ENCODE data around the gene GLYAT. TPM values are rescaled to one million over a fixed set of nuclear protein-coding genes. Genes with fewer than 3 reads are reported as not detected.

The GLYAT gene
- total RNA-seq (not detected), polyA plus RNA-seq (0.18 TPM)
- long read RNA-seq, donor 1, result 0 reads
- long read RNA-seq, donor 2, result 0 reads
- long read RNA-seq, donor 3, partial matches to known transcripts, result 0 of 1 reads
- long read RNA-seq, donor 3, other reads (novel, unspliced or antisense), result 0 of 1 reads
- long read RNA-seq, donor 4, result 0 reads
- long read RNA-seq, donor 5, transcript GLYAT-202 (6 exons, 1,735 nt), result major isoform, 6 of 6 reads
- long read RNA-seq, donor 5, partial matches to known transcripts, result 0 of 6 reads
- long read RNA-seq, donor 5, other reads (novel, unspliced or antisense), result 0 of 6 reads
- long read RNA-seq, donor 6, result 0 reads
- long read RNA-seq, donor 7, result 0 reads
- long read RNA-seq, donor 8, result 0 reads
- long read RNA-seq, donor 9, result 0 reads
- long read RNA-seq, donor 10, result 0 reads

- 96% methylated on average over 4 of the region's 4 CpGs for WGBS
- peaks cover 0 to 3% of the 10 kb centered on the region in 2 donors for H3K4me1 ChIP-seq (ENCODE audit: control insufficient read depth in 2 of 2, insufficient read depth in 2 of 2, low read length in 2 of 2)
- no peaks in the 10 kb centered on the region for H3K9me3 ChIP-seq (ENCODE audit: control insufficient read depth in 2 of 2, insufficient read depth in 1 of 2, low read length in 1 of 2)
- no peaks in the 10 kb centered on the region for H3K27me3 ChIP-seq (ENCODE audit: control insufficient read depth in 2 of 2, insufficient read depth in 1 of 2, low read length in 1 of 2)
- no peak within 1 kb of the TSS for H3K27ac ChIP-seq (ENCODE audit: low read depth in 1 of 2, low read length in 1 of 2)
- no peak within 1 kb of the TSS for H3K4me3 ChIP-seq (ENCODE audit: low read length in 2 of 2)
- DNase-seq (ENCODE audit: low read depth in 6 of 9, low spot score in 9 of 9), result no peak
- H3K36me3 ChIP-seq (ENCODE audit: control insufficient read depth in 2 of 2, insufficient read depth in 2 of 2, low read length in 1 of 2), result no peaks in the 10 kb centered on the region
These were observed at the start of gene GLYAT for GRCh38 chr11:58731819-58732218. TSS of gene GLYAT (minus strand) at chr11:58731943. CDS start at chr11:58724496, 7,447 bp downstream.

- Histone ChIP-seq H3K27me3 (ENCODE audit: control insufficient read depth in 2 of 2, insufficient read depth in 1 of 2, low read length in 1 of 2) (no peaks in the 10 kb centered on the region), H3K36me3 (ENCODE audit: control insufficient read depth in 2 of 2, insufficient read depth in 2 of 2, low read length in 1 of 2) (no peaks in the 10 kb centered on the region), H3K4me3 (ENCODE audit: low read length in 2 of 2) (no peak overlapping the region), H3K9me3 (ENCODE audit: control insufficient read depth in 2 of 2, insufficient read depth in 1 of 2, low read length in 1 of 2) (no peaks in the 10 kb centered on the region), H3K27ac (ENCODE audit: low read depth in 1 of 2, low read length in 1 of 2) (no peak overlapping the region), H3K4me1 (ENCODE audit: control insufficient read depth in 2 of 2, insufficient read depth in 2 of 2, low read length in 2 of 2) (no peaks in the 10 kb centered on the region)
- no peak for DNase-seq (ENCODE audit: low read depth in 6 of 9, low spot score in 9 of 9)
These were observed 49.6 kb upstream of the GLYAT start for GRCh38 chr11:58781345-58781744.

- Histone ChIP-seq H3K27ac (ENCODE audit: low read depth in 1 of 2, low read length in 1 of 2) (no peak overlapping the region), H3K36me3 (ENCODE audit: control insufficient read depth in 2 of 2, insufficient read depth in 2 of 2, low read length in 1 of 2) (no peaks in the 10 kb centered on the region), H3K4me1 (ENCODE audit: control insufficient read depth in 2 of 2, insufficient read depth in 2 of 2, low read length in 2 of 2) (no peaks in the 10 kb centered on the region), H3K4me3 (ENCODE audit: low read length in 2 of 2) (no peak overlapping the region), H3K27me3 (ENCODE audit: control insufficient read depth in 2 of 2, insufficient read depth in 1 of 2, low read length in 1 of 2) (no peaks in the 10 kb centered on the region), H3K9me3 (ENCODE audit: control insufficient read depth in 2 of 2, insufficient read depth in 1 of 2, low read length in 1 of 2) (no peaks in the 10 kb centered on the region)
- WGBS, result 97% methylated on average over 3 of the region's 3 CpGs
- no peak for DNase-seq (ENCODE audit: low read depth in 6 of 9, low spot score in 9 of 9)
These were observed 48.8 kb upstream of the GLYAT start for GRCh38 chr11:58780578-58780977.

- no peaks in the 10 kb centered on the region for H3K36me3 ChIP-seq (ENCODE audit: control insufficient read depth in 2 of 2, insufficient read depth in 2 of 2, low read length in 1 of 2)
- DNase-seq (ENCODE audit: low read depth in 6 of 9, low spot score in 9 of 9), result no peak
- no peaks in the 10 kb centered on the region for H3K4me1 ChIP-seq (ENCODE audit: control insufficient read depth in 2 of 2, insufficient read depth in 2 of 2, low read length in 2 of 2)
- 83% methylated on average over 12 of the region's 12 CpGs for WGBS
- no peak overlapping the region for H3K27ac ChIP-seq (ENCODE audit: low read depth in 1 of 2, low read length in 1 of 2)
- H3K27me3 ChIP-seq (ENCODE audit: control insufficient read depth in 2 of 2, insufficient read depth in 1 of 2, low read length in 1 of 2), result no peaks in the 10 kb centered on the region
- no peak overlapping the region for H3K4me3 ChIP-seq (ENCODE audit: low read length in 2 of 2)
- H3K9me3 ChIP-seq (ENCODE audit: control insufficient read depth in 2 of 2, insufficient read depth in 1 of 2, low read length in 1 of 2), result no peaks in the 10 kb centered on the region
These were observed 45.4 kb upstream of the GLYAT start for GRCh38 chr11:58776891-58777710.

- WGBS, result 93% methylated on average over 5 of the region's 5 CpGs
- no peak for DNase-seq (ENCODE audit: low read depth in 6 of 9, low spot score in 9 of 9)
- H3K4me3 ChIP-seq (ENCODE audit: low read length in 2 of 2), result no peak overlapping the region
- H3K36me3 ChIP-seq (ENCODE audit: control insufficient read depth in 2 of 2, insufficient read depth in 2 of 2, low read length in 1 of 2), result no peaks in the 10 kb centered on the region
- no peak overlapping the region for H3K27ac ChIP-seq (ENCODE audit: low read depth in 1 of 2, low read length in 1 of 2)
- H3K4me1 ChIP-seq (ENCODE audit: control insufficient read depth in 2 of 2, insufficient read depth in 2 of 2, low read length in 2 of 2), result no peaks in the 10 kb centered on the region
- H3K27me3 ChIP-seq (ENCODE audit: control insufficient read depth in 2 of 2, insufficient read depth in 1 of 2, low read length in 1 of 2), result no peaks in the 10 kb centered on the region
- no peaks in the 10 kb centered on the region for H3K9me3 ChIP-seq (ENCODE audit: control insufficient read depth in 2 of 2, insufficient read depth in 1 of 2, low read length in 1 of 2)
These were observed 43.4 kb upstream of the GLYAT start for GRCh38 chr11:58775066-58775708.

GRCh38 chr11:58774164-58774593 is 42.4 kb upstream of the GLYAT start:
- H3K9me3 ChIP-seq (ENCODE audit: control insufficient read depth in 2 of 2, insufficient read depth in 1 of 2, low read length in 1 of 2), result no peaks in the 10 kb centered on the region
- H3K4me1 ChIP-seq (ENCODE audit: control insufficient read depth in 2 of 2, insufficient read depth in 2 of 2, low read length in 2 of 2), result no peaks in the 10 kb centered on the region
- H3K4me3 ChIP-seq (ENCODE audit: low read length in 2 of 2), result no peak overlapping the region
- no peak overlapping the region for H3K27ac ChIP-seq (ENCODE audit: low read depth in 1 of 2, low read length in 1 of 2)
- H3K27me3 ChIP-seq (ENCODE audit: control insufficient read depth in 2 of 2, insufficient read depth in 1 of 2, low read length in 1 of 2), result no peaks in the 10 kb centered on the region
- WGBS, result 94% methylated on average over 4 of the region's 4 CpGs
- H3K36me3 ChIP-seq (ENCODE audit: control insufficient read depth in 2 of 2, insufficient read depth in 2 of 2, low read length in 1 of 2), result no peaks in the 10 kb centered on the region
- DNase-seq (ENCODE audit: low read depth in 6 of 9, low spot score in 9 of 9), result no peak

- Histone ChIP-seq H3K36me3 (ENCODE audit: control insufficient read depth in 2 of 2, insufficient read depth in 2 of 2, low read length in 1 of 2) (no peaks in the 10 kb centered on the region), H3K27me3 (ENCODE audit: control insufficient read depth in 2 of 2, insufficient read depth in 1 of 2, low read length in 1 of 2) (no peaks in the 10 kb centered on the region), H3K4me3 (ENCODE audit: low read length in 2 of 2) (no peak overlapping the region), H3K4me1 (ENCODE audit: control insufficient read depth in 2 of 2, insufficient read depth in 2 of 2, low read length in 2 of 2) (no peaks in the 10 kb centered on the region), H3K27ac (ENCODE audit: low read depth in 1 of 2, low read length in 1 of 2) (no peak overlapping the region), H3K9me3 (ENCODE audit: control insufficient read depth in 2 of 2, insufficient read depth in 1 of 2, low read length in 1 of 2) (no peaks in the 10 kb centered on the region)
- no peak for DNase-seq (ENCODE audit: low read depth in 6 of 9, low spot score in 9 of 9)
- WGBS, result 97% methylated on average over 3 of the region's 3 CpGs
These were observed 41.6 kb upstream of the GLYAT start for GRCh38 chr11:58773337-58773736.

GRCh38 chr11:58772329-58773285 is 40.9 kb upstream of the GLYAT start:
- H3K9me3 ChIP-seq (ENCODE audit: control insufficient read depth in 2 of 2, insufficient read depth in 1 of 2, low read length in 1 of 2), result no peaks in the 10 kb centered on the region
- H3K27me3 ChIP-seq (ENCODE audit: control insufficient read depth in 2 of 2, insufficient read depth in 1 of 2, low read length in 1 of 2), result no peaks in the 10 kb centered on the region
- 96% methylated on average over 5 of the region's 5 CpGs for WGBS
- DNase-seq (ENCODE audit: low read depth in 6 of 9, low spot score in 9 of 9), result no peak
- H3K4me1 ChIP-seq (ENCODE audit: control insufficient read depth in 2 of 2, insufficient read depth in 2 of 2, low read length in 2 of 2), result no peaks in the 10 kb centered on the region
- H3K4me3 ChIP-seq (ENCODE audit: low read length in 2 of 2), result no peak overlapping the region
- H3K36me3 ChIP-seq (ENCODE audit: control insufficient read depth in 2 of 2, insufficient read depth in 2 of 2, low read length in 1 of 2), result no peaks in the 10 kb centered on the region
- H3K27ac ChIP-seq (ENCODE audit: low read depth in 1 of 2, low read length in 1 of 2), result no peak overlapping the region
